Parathyroid adenoma (tissue), 2 donors: ENCODE measurements around the gene ASTN2.

Experiments
- H2AFZ ChIP-seq: fragments of 300-600 bp; sonication (generic); one replicate; pipeline ENCODE4 v1.7.0; 2017; ENCODE audit warnings: antibody characterized with exemption, mild to moderate bottlenecking
- H3K27ac ChIP-seq: fragments of 300-600 bp; sonication (generic); one replicate; pipeline ENCODE4 v1.7.0; 2017
- H3K27me3 ChIP-seq: fragments of 300-600 bp; sonication (generic); one replicate; pipeline ENCODE4 v1.7.0; 2017; ENCODE audit warnings: low read length; ENCODE audit not compliant: control insufficient read depth, insufficient read depth
- H3K36me3 ChIP-seq: fragments of 300-600 bp; sonication (generic); one replicate; pipeline ENCODE4 v1.7.0; 2017; ENCODE audit warnings: low read length; ENCODE audit not compliant: control insufficient read depth, insufficient read depth
- H3K4me1 ChIP-seq: fragments of 300-600 bp; sonication (generic); one replicate; pipeline ENCODE4 v1.7.0; 2017; ENCODE audit warnings: control low read depth
- H3K4me2 ChIP-seq: fragments of 300-600 bp; sonication (generic); one replicate; pipeline ENCODE4 v1.7.0; 2017; ENCODE audit warnings: low read length
- H3K4me3 ChIP-seq: fragments of 300-600 bp; sonication (generic); one replicate; pipeline ENCODE4 v1.7.0; 2017; ENCODE audit warnings: low read depth, low read length
- H3K79me2 ChIP-seq: fragments of 300-600 bp; sonication (generic); one replicate; pipeline ENCODE4 v1.7.0; 2017; ENCODE audit warnings: control low read depth
- H3K9ac ChIP-seq: fragments of 300-600 bp; sonication (generic); one replicate; pipeline ENCODE4 v1.7.0; 2017; ENCODE audit warnings: mild to moderate bottlenecking
- H3K9me3 ChIP-seq: fragments of 300-600 bp; sonication (generic); one replicate; pipeline ENCODE4 v1.7.0; 2017; ENCODE audit warnings: low read length; ENCODE audit not compliant: control insufficient read depth
- CTCF ChIP-seq: fragments of 300-600 bp; sonication (generic); IDR thresholded peaks from one replicate; pipeline ENCODE4 v1.7.0; 2017; ENCODE audit warnings: antibody characterized with exemption, mild to moderate bottlenecking
- donor health status: primary hyperparathyroidism.

The ASTN2 gene

GRCh38 chr9:117044241-117044640 lies 370.6 kb downstream of the ASTN2 start:
- H3K79me2 ChIP-seq, result no peaks in the 10 kb centered on the region
- H3K4me1 ChIP-seq, result no peaks in the 10 kb centered on the region
- no peak overlapping the region for H3K9ac ChIP-seq
- H3K27me3 ChIP-seq, result no peaks in the 10 kb centered on the region
- no peaks in the 10 kb centered on the region for H3K36me3 ChIP-seq
- no peak for TF ChIP-seq CTCF
- no peak overlapping the region for H3K4me3 ChIP-seq
- no peak overlapping the region for H3K4me2 ChIP-seq
- H3K9me3 ChIP-seq, result no peaks in the 10 kb centered on the region
- no peak overlapping the region for H3K27ac ChIP-seq
- H2AFZ ChIP-seq, result no peak overlapping the region

- no peak for TF ChIP-seq CTCF
- Histone ChIP-seq H2AFZ (no peak overlapping the region), H3K79me2 (no peaks in the 10 kb centered on the region), H3K4me2 (no peak overlapping the region), H3K4me3 (no peak overlapping the region), H3K9me3 (no peaks in the 10 kb centered on the region), H3K36me3 (no peaks in the 10 kb centered on the region), H3K4me1 (no peaks in the 10 kb centered on the region), H3K27me3 (no peaks in the 10 kb centered on the region), H3K27ac (no peak overlapping the region), H3K9ac (no peak overlapping the region)
Measured at GRCh38 chr9:117043159-117043558, 371.7 kb downstream of the ASTN2 start.

DNA sequence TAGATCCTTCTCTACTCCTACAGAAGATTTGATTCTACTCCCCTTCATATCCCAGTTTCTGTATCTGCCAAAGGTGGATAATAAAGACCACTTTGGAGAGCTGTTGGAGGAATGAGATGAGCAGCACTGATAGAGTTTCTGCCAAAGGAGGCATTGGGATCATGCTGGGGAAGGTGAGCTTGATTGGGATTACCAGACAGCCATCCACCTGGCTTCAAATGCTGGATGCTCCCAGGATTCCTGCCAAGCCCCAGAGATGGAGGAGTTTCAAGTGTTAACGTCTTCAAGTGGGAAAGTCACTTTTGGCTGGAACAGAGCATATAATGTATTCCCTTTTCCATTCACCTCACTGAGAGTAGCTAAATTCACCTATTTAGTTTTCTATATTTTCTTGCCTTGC lies 379.3 kb downstream of the ASTN2 start:
- no peaks in the 10 kb centered on the region for H3K79me2 ChIP-seq
- H3K27ac ChIP-seq, result no peak overlapping the region
- no peaks in the 10 kb centered on the region for H3K4me1 ChIP-seq
- H3K36me3 ChIP-seq, result no peaks in the 10 kb centered on the region
- H3K4me2 ChIP-seq, result no peak overlapping the region
- no peak overlapping the region for H3K9ac ChIP-seq
- no peak overlapping the region for H2AFZ ChIP-seq
- H3K9me3 ChIP-seq, result no peaks in the 10 kb centered on the region
- TF ChIP-seq CTCF, result no peak
- H3K27me3 ChIP-seq, result no peaks in the 10 kb centered on the region
- H3K4me3 ChIP-seq, result no peak overlapping the region

DNA sequence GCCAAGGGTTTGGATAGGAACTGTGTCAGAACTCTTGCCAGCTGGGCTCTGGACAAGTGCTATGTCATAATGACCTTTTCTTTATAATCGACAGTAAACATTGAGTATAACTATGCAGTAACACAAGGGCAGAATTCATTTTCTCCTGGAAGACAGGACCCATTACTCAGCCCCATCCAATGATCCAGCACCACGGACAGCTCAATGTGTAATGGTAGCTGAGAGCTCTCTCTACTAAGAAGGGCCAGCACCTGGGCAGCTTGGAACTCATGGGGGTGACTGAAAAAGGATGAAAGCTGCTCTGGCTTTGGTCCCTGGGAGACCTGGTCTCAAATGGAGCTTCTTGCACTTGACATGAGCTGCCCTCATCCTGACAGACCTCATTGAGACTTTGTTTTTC lies 380.0 kb downstream of the ASTN2 start:
- H3K9me3 ChIP-seq, result no peaks in the 10 kb centered on the region
- no peak overlapping the region for H3K27ac ChIP-seq
- H3K4me2 ChIP-seq, result no peak overlapping the region
- H3K36me3 ChIP-seq, result no peaks in the 10 kb centered on the region
- no peaks in the 10 kb centered on the region for H3K27me3 ChIP-seq
- H3K79me2 ChIP-seq, result no peaks in the 10 kb centered on the region
- TF ChIP-seq CTCF, result no peak
- H2AFZ ChIP-seq, result no peak overlapping the region
- H3K4me3 ChIP-seq, result no peak overlapping the region
- H3K4me1 ChIP-seq, result no peaks in the 10 kb centered on the region
- H3K9ac ChIP-seq, result no peak overlapping the region

GRCh38 chr9:117030254-117030768 lies 384.5 kb downstream of the ASTN2 start:
- H3K27me3 ChIP-seq, result no peaks in the 10 kb centered on the region
- no peaks in the 10 kb centered on the region for H3K9me3 ChIP-seq
- no peak overlapping the region for H3K9ac ChIP-seq
- no peaks in the 10 kb centered on the region for H3K4me1 ChIP-seq
- H2AFZ ChIP-seq, result no peak overlapping the region
- no peak for TF ChIP-seq CTCF
- no peak overlapping the region for H3K27ac ChIP-seq
- H3K4me3 ChIP-seq, result no peak overlapping the region
- H3K4me2 ChIP-seq, result no peak overlapping the region
- no peaks in the 10 kb centered on the region for H3K36me3 ChIP-seq
- H3K79me2 ChIP-seq, result no peaks in the 10 kb centered on the region
